ENCODE data around the gene PROP1.
"Not testable (repeated sequence)": the region's sequence is repeated elsewhere in the genome, so short reads cannot be mapped to it uniquely, and the experiment has no call there.

PROP1 gene

GRCh38 chr5:177967221-177967887, 28.7 kb downstream of the PROP1 start:
- peaks cover 2% of the 10 kb centered on the region for H3K36me3 Mint-ChIP-seq
- H3K27ac Mint-ChIP-seq: no peak overlapping the region

DNA sequence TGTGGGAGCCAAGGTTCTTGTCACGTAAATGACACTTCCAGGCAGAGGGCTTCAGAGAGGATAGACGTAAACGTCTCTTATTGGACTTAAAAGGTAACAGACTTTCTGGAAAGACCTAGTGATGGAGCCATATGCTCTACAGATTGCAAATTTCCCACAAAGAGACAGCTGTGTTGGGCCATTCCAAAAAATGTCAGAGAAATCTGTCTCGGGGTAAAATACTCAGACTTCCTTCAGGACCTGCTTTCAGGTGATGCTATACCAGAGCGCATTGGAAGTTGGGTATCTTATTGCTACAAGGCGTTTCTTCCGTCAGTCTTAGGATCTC, 29.2 kb downstream of the PROP1 start:
- Mint-ChIP-seq H3K4me1 (ENCODE audit: low read depth) (peaks cover 6% of the 10 kb centered on the region), H3K27ac (no peak overlapping the region), H3K4me3 (no peak overlapping the region), H3K9me3 (ENCODE audit: low read depth) (peaks cover 4% of the 10 kb centered on the region), H3K36me3 (peaks cover 2% of the 10 kb centered on the region), H3K27me3 (peaks cover 3% of the 10 kb centered on the region)

More at GRCh38 chr5:177967221-177967887, 28.7 kb downstream of the PROP1 start:
- Mint-ChIP-seq H3K4me1 (ENCODE audit: low read depth) (peaks cover 6% of the 10 kb centered on the region), H3K27me3 (peaks cover 3% of the 10 kb centered on the region), H3K9me3 (ENCODE audit: low read depth) (peaks cover 4% of the 10 kb centered on the region), H3K4me3 (no peak overlapping the region)

DNA sequence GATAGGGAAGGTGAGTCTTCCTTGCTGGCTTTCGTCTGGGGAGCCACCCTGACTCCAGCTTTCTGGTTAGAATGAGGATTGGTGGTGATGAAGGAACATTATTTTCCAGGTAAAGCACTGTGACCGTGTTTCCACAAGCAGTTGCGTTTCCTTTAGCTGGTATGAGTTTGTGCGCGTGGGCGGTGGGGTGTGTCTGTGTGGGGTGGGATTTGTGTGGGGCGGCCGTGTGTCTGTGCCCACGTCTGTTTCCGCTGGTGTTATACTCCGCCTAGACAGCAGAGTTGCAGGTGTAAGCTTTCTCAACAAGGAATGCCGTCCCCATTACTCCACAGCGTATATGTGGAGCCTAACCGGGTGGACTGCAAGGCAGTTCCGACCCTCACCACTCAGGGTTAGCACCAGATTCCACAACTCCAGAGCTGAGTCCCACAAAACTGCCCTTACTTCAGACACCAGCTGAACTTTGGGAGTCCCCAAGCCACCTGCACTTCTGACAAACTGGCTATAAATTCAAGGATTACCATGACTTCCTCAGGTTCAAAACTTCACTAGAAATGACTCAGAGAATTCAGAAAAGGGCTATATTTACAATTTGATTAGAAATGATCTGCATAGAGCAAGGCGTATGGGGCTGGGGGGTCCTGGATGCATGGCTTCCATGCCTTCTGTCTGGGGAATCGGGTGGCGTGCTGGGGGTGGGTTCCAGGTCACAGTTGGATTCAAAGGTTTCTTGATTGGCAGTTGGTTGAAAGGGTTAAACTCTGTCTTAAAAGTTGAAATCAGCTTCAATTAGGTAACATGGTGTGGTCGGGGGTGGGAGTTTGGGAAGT, 29.8 kb downstream of the PROP1 start:
- Mint-ChIP-seq H3K4me1 (ENCODE audit: low read depth) (peaks cover 4% of the 10 kb centered on the region), H3K36me3 (no peaks in the 10 kb centered on the region), H3K27me3 (peaks cover 3% of the 10 kb centered on the region), H3K9me3 (ENCODE audit: low read depth) (peaks cover 4% of the 10 kb centered on the region), H3K4me3 (no peak overlapping the region), H3K27ac (no peak overlapping the region)

- H3K4me3 Mint-ChIP-seq: no peak overlapping the region
These were observed 31.6 kb downstream of the PROP1 start for GRCh38 chr5:177964471-177964870.

DNA sequence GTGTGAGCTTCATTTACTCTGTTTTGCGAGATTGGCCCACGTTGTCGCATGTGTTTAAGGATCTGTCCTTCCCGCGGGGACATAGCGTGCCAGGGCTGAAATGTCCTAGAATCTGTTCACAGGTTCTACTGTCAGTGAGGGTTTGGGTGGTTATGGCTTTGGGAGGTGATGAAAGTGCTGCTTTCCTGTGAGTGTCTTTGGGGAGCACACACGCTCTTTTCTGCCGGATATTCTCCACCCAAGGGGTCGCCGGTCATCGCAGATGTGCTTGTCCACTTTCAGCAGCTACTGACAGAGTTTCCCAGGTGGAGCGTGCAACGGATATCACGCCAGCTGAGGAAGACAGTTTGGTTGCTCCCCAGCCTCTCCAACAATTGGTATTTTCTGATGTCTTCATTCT, 32.1 kb downstream of the PROP1 start:
- Mint-ChIP-seq H3K36me3 (peaks cover 3% of the 10 kb centered on the region), H3K4me3 (no peak overlapping the region), H3K27ac (no peak overlapping the region), H3K9me3 (ENCODE audit: low read depth) (no peaks in the 10 kb centered on the region), H3K27me3 (no peaks in the 10 kb centered on the region), H3K4me1 (ENCODE audit: low read depth) (peaks cover 4% of the 10 kb centered on the region)

More at GRCh38 chr5:177964471-177964870, 31.6 kb downstream of the PROP1 start:
- H3K36me3 Mint-ChIP-seq: peaks cover 3% of the 10 kb centered on the region
- no peaks in the 10 kb centered on the region for H3K27me3 Mint-ChIP-seq
- H3K4me1 Mint-ChIP-seq (ENCODE audit: low read depth): peaks cover 4% of the 10 kb centered on the region
- no peak overlapping the region for H3K27ac Mint-ChIP-seq
- H3K9me3 Mint-ChIP-seq (ENCODE audit: low read depth): no peaks in the 10 kb centered on the region

- Mint-ChIP-seq H3K27ac (no peak overlapping the region), H3K36me3 (peaks cover 6% of the 10 kb centered on the region), H3K4me1 (ENCODE audit: low read depth) (no peaks in the 10 kb centered on the region), H3K27me3 (no peaks in the 10 kb centered on the region), H3K9me3 (ENCODE audit: low read depth) (no peaks in the 10 kb centered on the region), H3K4me3 (no peak overlapping the region)
These were observed 36.7 kb downstream of the PROP1 start for GRCh38 chr5:177959315-177959714.

- H3K4me3 Mint-ChIP-seq: no peak overlapping the region
These were observed 37.3 kb downstream of the PROP1 start for GRCh38 chr5:177958696-177959095.

GRCh38 chr5:177957241-177957640, 38.8 kb downstream of the PROP1 start:
- no peaks in the 10 kb centered on the region for H3K27me3 Mint-ChIP-seq
- no peaks in the 10 kb centered on the region for H3K4me1 Mint-ChIP-seq (ENCODE audit: low read depth)
- no peak overlapping the region for H3K27ac Mint-ChIP-seq
- H3K36me3 Mint-ChIP-seq: peaks cover 6% of the 10 kb centered on the region
- H3K9me3 Mint-ChIP-seq (ENCODE audit: low read depth): no peaks in the 10 kb centered on the region
- H3K4me3 Mint-ChIP-seq: no peak overlapping the region

More at GRCh38 chr5:177958696-177959095, 37.3 kb downstream of the PROP1 start:
- Mint-ChIP-seq H3K36me3 (peaks cover 6% of the 10 kb centered on the region), H3K27ac (no peak overlapping the region), H3K27me3 (no peaks in the 10 kb centered on the region), H3K9me3 (ENCODE audit: low read depth) (no peaks in the 10 kb centered on the region), H3K4me1 (ENCODE audit: low read depth) (no peaks in the 10 kb centered on the region)

GRCh38 chr5:177953101-177953500, 42.9 kb downstream of the PROP1 start:
- H3K9me3 Mint-ChIP-seq (ENCODE audit: low read depth); H3K4me1 Mint-ChIP-seq (ENCODE audit: low read depth): not testable (repeated sequence)

GRCh38 chr5:177949656-177950055, 46.4 kb downstream of the PROP1 start:
- not testable (repeated sequence) for H3K4me3 Mint-ChIP-seq; H3K9me3 Mint-ChIP-seq (ENCODE audit: low read depth); H3K27ac Mint-ChIP-seq; H3K27me3 Mint-ChIP-seq; H3K4me1 Mint-ChIP-seq (ENCODE audit: low read depth); H3K36me3 Mint-ChIP-seq

More at GRCh38 chr5:177953101-177953500, 42.9 kb downstream of the PROP1 start:
- not testable (repeated sequence) for H3K36me3 Mint-ChIP-seq, H3K4me3 Mint-ChIP-seq, H3K27ac Mint-ChIP-seq, H3K27me3 Mint-ChIP-seq

GRCh38 chr5:177949065-177949464, 47.0 kb downstream of the PROP1 start:
- not testable (repeated sequence) for H3K27ac Mint-ChIP-seq; H3K4me1 Mint-ChIP-seq (ENCODE audit: low read depth); H3K36me3 Mint-ChIP-seq; H3K9me3 Mint-ChIP-seq (ENCODE audit: low read depth); H3K27me3 Mint-ChIP-seq; H3K4me3 Mint-ChIP-seq

- H3K4me1 Mint-ChIP-seq (ENCODE audit: low read depth): peaks cover 10% of the 10 kb centered on the region
- not testable (repeated sequence) for H3K4me3 Mint-ChIP-seq, H3K27ac Mint-ChIP-seq
These were observed 48.1 kb downstream of the PROP1 start for GRCh38 chr5:177947912-177948311.

DNA sequence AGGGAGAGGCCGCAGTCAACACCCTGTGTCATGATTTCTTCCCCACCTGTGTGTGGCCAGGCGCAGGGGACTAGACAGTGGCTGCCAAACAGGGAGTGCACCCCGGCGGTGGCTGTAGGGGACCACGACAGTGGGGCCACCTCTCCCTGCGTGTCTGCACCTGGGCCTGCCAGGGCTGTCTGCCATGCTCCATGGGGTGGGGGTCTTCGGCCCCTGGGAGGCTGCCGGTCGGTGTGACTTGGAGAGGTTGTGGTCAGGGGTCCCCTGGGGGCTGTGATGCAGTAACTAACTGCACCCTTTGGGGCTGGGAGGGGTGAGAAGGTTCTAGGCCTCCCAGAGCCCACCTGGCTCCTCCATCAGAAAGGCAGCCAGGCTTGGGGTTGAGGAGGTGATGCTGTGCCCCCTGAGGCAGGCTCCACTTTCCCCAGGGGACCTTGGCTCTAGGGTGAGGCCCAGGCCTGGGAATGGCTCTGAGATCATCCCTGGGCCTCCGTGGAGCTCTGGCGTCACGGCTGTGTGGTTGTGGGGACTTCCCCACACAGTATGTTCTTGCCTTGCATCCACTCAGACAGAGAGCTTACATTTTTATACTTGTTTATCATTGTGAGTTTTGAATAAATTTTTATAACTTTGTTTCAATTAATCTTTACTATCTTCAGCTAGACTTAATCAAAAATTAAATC, 50.3 kb downstream of the PROP1 start:
- not testable (repeated sequence) for H3K36me3 Mint-ChIP-seq; H3K27me3 Mint-ChIP-seq; H3K9me3 Mint-ChIP-seq (ENCODE audit: low read depth)
- Mint-ChIP-seq H3K4me3 (peak overlapping the region; percentile 32), H3K27ac (peak overlapping the region; percentile 22), H3K4me1 (ENCODE audit: low read depth) (peaks cover 13% of the 10 kb centered on the region)

More at GRCh38 chr5:177947912-177948311, 48.1 kb downstream of the PROP1 start:
- not testable (repeated sequence) for H3K36me3 Mint-ChIP-seq; H3K27me3 Mint-ChIP-seq; H3K9me3 Mint-ChIP-seq (ENCODE audit: low read depth)

DNA sequence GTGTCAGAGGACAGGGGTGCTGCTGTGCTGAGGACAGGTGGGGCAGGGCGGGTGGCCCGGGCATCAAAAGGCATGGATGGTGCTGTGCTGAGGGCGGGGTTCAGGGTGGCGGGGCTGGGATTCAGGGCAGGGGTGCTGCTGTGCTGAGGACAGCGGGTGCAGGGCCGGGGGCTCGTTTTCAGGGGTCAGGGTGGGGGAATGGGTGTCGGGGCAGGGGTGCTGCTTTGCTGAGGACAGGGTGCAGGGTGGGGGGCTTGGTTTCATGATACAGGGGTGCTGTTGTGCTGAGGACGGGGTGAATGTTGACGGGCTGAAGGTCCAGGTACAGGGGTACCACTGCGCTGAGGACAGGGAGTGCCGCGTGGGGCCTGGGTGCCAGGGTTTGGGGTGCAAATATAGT, 50.9 kb downstream of the PROP1 start:
- H3K4me3 Mint-ChIP-seq: peak overlapping the region; percentile 72
- H3K36me3 Mint-ChIP-seq; H3K9me3 Mint-ChIP-seq (ENCODE audit: low read depth); H3K27me3 Mint-ChIP-seq: not testable (repeated sequence)
- H3K4me1 Mint-ChIP-seq (ENCODE audit: low read depth): peaks cover 13% of the 10 kb centered on the region
- H3K27ac Mint-ChIP-seq: peak overlapping the region; percentile 70
